ENCODE data around the gene CHL1. TPM values are rescaled to one million over a fixed set of nuclear protein-coding genes. Genes with fewer than 3 reads are reported as not detected.

The CHL1 gene
- total RNA-seq, 1 experiment from 2014 or later, result not detected

DNA sequence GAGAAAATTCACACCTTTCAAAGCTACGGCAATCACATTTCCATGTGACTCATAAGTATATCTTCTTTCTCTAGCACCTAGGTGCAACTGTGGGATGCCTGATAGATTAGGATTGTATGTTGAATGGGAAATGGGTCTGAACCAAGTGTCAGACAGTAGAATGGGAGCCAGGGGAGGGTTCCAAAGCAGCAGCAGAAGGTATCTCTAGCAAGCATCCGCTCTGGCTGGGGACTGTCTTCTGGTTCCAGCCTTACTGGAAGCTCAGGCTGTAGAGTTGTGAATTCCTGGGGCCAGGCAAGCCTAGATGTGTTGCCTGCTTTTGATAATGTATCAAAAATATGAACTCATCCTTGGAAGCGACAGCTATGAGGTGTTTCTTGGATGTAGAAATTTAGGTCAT lies 2.1 kb upstream of the CHL1 start:
- H3K27me3 Mint-ChIP-seq (ENCODE audit: insufficient read depth, unreplicated experiment), result no peaks in the 10 kb centered on the region
- CTCF ChIA-PET, result no interaction called here
- TF ChIP-seq, protein P1, sequence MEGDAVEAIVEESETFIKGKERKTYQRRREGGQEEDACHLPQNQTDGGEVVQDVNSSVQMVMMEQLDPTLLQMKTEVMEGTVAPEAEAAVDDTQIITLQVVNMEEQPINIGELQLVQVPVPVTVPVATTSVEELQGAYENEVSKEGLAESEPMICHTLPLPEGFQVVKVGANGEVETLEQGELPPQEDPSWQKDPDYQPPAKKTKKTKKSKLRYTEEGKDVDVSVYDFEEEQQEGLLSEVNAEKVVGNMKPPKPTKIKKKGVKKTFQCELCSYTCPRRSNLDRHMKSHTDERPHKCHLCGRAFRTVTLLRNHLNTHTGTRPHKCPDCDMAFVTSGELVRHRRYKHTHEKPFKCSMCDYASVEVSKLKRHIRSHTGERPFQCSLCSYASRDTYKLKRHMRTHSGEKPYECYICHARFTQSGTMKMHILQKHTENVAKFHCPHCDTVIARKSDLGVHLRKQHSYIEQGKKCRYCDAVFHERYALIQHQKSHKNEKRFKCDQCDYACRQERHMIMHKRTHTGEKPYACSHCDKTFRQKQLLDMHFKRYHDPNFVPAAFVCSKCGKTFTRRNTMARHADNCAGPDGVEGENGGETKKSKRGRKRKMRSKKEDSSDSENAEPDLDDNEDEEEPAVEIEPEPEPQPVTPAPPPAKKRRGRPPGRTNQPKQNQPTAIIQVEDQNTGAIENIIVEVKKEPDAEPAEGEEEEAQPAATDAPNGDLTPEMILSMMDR (IDR thresholded peaks at IDR 0.05; ENCODE audit: insufficient read depth in 1 of 2, low read depth in 1 of 2, low read length in 1 of 2, severe bottlenecking in 1 of 2, unreplicated experiment in 1 of 2), result no peak

DNA sequence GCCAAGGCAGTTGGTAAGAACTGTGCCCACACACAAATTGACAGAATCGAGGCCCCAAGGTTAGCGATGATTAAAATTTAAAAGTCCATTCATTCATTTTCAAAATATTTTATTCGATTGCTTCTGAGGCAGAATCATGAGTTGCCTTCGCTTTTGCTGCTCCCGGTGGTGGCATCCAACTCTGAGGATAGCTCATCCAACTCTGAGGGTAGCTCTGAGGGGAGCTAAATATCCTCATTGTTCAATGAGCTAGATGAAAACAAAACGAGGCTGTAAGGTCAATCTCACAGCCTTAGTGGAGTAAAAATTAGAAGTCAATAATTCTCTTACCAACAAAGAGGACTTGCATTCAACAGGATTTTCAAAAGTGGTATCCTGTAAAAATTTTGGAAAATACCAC lies 897 bp upstream of the CHL1 start:
- DNase-seq, result no peak
- H3K4me1 Mint-ChIP-seq (ENCODE audit: low read depth, unreplicated experiment), result no peaks in the 10 kb centered on the region
- ChIA-PET POLR2A (no interaction called here), CTCF (no interaction called here)
- no peaks in the 10 kb centered on the region for H3K27me3 ChIP-seq (replicated peaks; ENCODE audit: control insufficient read depth, insufficient read depth, low read length)
- H3K36me3 ChIP-seq (ENCODE audit: control insufficient read depth, insufficient read depth, low read length), result no peaks in the 10 kb centered on the region
- no peaks in the 10 kb centered on the region for H3K4me1 ChIP-seq
- no TSS peak for BruUV-seq (replicated peaks)
- no peak overlapping the region for H3K27ac Mint-ChIP-seq (ENCODE audit: unreplicated experiment)
- no peaks in the 10 kb centered on the region for H3K36me3 Mint-ChIP-seq (ENCODE audit: insufficient read depth, unreplicated experiment)
- TF ChIP-seq, protein P1 (IDR thresholded peaks at IDR 0.05; ENCODE audit: insufficient read depth in 1 of 2, low read depth in 1 of 2, low read length in 1 of 2, severe bottlenecking in 1 of 2, unreplicated experiment in 1 of 2), result no peak
- H3K9me3 ChIP-seq, result no peaks in the 10 kb centered on the region
- H3K4me3 Mint-ChIP-seq (ENCODE audit: unreplicated experiment), result no peak overlapping the region
- intact Hi-C loops (cut with micrococcal nuclease; ENCODE audit: unreplicated experiment), result no loop called here
- no peaks in the 10 kb centered on the region for H3K9me3 Mint-ChIP-seq (ENCODE audit: unreplicated experiment)
- H3K4me3 ChIP-seq (ENCODE audit: low read depth, low read length), result no peak overlapping the region
- H3K27me3 Mint-ChIP-seq (ENCODE audit: insufficient read depth, unreplicated experiment), result no peaks in the 10 kb centered on the region

More for the DNA sequence above, 2.1 kb upstream of the CHL1 start:
- no peaks in the 10 kb centered on the region for H3K27me3 ChIP-seq (replicated peaks; ENCODE audit: control insufficient read depth, insufficient read depth, low read length)
- H3K4me1 ChIP-seq, result no peaks in the 10 kb centered on the region
- no peaks in the 10 kb centered on the region for H3K9me3 Mint-ChIP-seq (ENCODE audit: unreplicated experiment)
- intact Hi-C loops (cut with micrococcal nuclease; ENCODE audit: unreplicated experiment), result no loop called here
- no peaks in the 10 kb centered on the region for H3K36me3 Mint-ChIP-seq (ENCODE audit: insufficient read depth, unreplicated experiment)
- H3K4me3 ChIP-seq (ENCODE audit: low read depth, low read length), result no peak overlapping the region
- POLR2A ChIA-PET, result no interaction called here
- no peak overlapping the region for H3K4me3 Mint-ChIP-seq (ENCODE audit: unreplicated experiment)
- no peaks in the 10 kb centered on the region for H3K36me3 ChIP-seq (ENCODE audit: control insufficient read depth, insufficient read depth, low read length)
- no TSS peak for BruUV-seq (replicated peaks)
- no peaks in the 10 kb centered on the region for H3K4me1 Mint-ChIP-seq (ENCODE audit: low read depth, unreplicated experiment)
- H3K9me3 ChIP-seq, result no peaks in the 10 kb centered on the region
- H3K27ac Mint-ChIP-seq (ENCODE audit: unreplicated experiment), result no peak overlapping the region
- no peak for DNase-seq

DNA sequence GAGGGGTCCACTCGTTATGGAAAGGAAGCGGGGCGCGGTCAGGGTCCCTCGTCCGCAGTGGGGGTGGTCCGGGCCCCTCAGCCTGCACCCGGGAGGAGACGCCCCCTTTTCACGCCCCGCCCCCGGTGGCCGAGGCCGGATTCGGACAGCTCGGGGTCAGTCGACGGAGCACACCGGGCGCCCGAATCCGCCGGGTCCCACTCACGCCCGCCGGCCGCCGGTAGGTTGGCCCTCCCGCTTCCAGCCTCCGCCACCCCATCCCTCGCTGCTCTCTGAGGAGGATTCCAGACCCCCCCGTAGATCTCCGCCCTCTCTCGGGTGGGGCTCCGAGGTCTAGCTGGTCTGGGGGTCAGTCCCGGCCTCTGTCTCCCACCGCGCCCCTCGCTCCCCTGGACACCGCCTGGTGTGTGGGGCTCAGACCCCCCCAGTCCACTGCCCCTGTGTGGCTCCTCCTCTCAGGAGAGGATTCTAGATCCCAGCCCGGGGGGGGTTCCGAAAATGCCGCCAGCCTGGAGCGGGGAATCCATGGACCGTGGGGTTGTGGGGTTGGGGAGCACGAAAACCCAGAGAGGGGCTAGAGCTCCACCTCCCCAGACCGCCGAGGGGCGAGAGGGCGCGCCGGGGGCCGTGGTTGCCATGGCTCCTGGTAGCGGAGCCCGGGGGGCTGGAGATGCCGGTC lies 725 bp downstream of the CHL1 start:
- H3K4me1 Mint-ChIP-seq (ENCODE audit: low read depth, unreplicated experiment), result no peaks in the 10 kb centered on the region

More for the DNA sequence above, 725 bp downstream of the CHL1 start:
- DNase-seq, result no peak
- ChIA-PET CTCF (no interaction called here), POLR2A (no interaction called here)
- H3K27ac Mint-ChIP-seq (ENCODE audit: unreplicated experiment), result no peak overlapping the region
- Histone ChIP-seq H3K36me3 (ENCODE audit: control insufficient read depth, insufficient read depth, low read length) (no peaks in the 10 kb centered on the region), H3K9me3 (no peaks in the 10 kb centered on the region), H3K4me1 (no peaks in the 10 kb centered on the region), H3K4me3 (ENCODE audit: low read depth, low read length) (no peak overlapping the region), H3K27me3 (replicated peaks; ENCODE audit: control insufficient read depth, insufficient read depth, low read length) (no peaks in the 10 kb centered on the region)
- no peak overlapping the region for H3K4me3 Mint-ChIP-seq (ENCODE audit: unreplicated experiment)
- H3K27me3 Mint-ChIP-seq (ENCODE audit: insufficient read depth, unreplicated experiment), result no peaks in the 10 kb centered on the region
- intact Hi-C loops (cut with micrococcal nuclease; ENCODE audit: unreplicated experiment), result no loop called here
- TF ChIP-seq, protein P1 (IDR thresholded peaks at IDR 0.05; ENCODE audit: insufficient read depth in 1 of 2, low read depth in 1 of 2, low read length in 1 of 2, severe bottlenecking in 1 of 2, unreplicated experiment in 1 of 2), result no peak
- BruUV-seq (replicated peaks), result no TSS peak
- no peaks in the 10 kb centered on the region for H3K9me3 Mint-ChIP-seq (ENCODE audit: unreplicated experiment)
- H3K36me3 Mint-ChIP-seq (ENCODE audit: insufficient read depth, unreplicated experiment), result no peaks in the 10 kb centered on the region
